Skin of body (tissue), 2 donors: ENCODE data around the gene IL21. TPM values are rescaled to one million over a fixed set of nuclear protein-coding genes. Genes with fewer than 3 reads are reported as not detected.
"Not testable (repeated sequence)": the region's sequence is repeated elsewhere in the genome, so short reads cannot be mapped to it uniquely, and the experiment has no call there.

Source experiments
- DNase-seq: peaks from one replicate; lab custom pipeline; 2025; lab: John Stamatoyannopoulos, UW
- total RNA-seq: library from RNA; depleted of rRNA; stranded (reverse); fragments of >200 nt; gene quantifications from one replicate; pipeline ENCODE4 v1.2.3, GENCODE V29; 2014

IL21 gene
- total RNA-seq, result not detected

DNA sequence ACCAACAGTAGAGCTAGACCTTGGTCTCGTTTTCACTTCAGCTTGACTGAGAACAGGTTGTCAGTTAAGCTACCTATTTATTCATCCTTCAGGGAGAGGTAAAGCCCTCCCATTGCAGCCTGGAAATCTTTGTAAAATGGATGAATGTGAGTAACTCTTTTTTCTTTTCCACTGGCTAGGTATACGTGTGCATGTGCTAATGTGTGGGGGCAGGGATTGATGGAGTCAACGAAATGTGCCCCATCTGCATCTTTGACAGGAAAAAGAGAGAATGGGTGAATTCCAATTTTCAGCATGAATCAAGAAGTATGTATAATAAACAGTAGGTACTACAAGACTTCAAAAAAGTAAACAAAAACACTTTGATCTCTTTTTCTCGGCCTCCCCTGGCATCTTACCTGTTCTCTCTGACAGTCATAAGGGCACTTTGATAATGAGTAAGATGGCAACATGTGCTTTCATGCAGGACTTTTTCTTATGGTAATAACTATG, at the start of gene IL21:
Gene IL21 (minus strand): TSS at position 51 of the 492 bp plus-strand sequence. CDS start 55 bp downstream, outside the sequence.
- DNase-seq, result no peak

- DNase-seq, result no peak
These were observed 49.3 kb upstream of the IL21 start for GRCh38 chr4:122669911-122670738.

DNA sequence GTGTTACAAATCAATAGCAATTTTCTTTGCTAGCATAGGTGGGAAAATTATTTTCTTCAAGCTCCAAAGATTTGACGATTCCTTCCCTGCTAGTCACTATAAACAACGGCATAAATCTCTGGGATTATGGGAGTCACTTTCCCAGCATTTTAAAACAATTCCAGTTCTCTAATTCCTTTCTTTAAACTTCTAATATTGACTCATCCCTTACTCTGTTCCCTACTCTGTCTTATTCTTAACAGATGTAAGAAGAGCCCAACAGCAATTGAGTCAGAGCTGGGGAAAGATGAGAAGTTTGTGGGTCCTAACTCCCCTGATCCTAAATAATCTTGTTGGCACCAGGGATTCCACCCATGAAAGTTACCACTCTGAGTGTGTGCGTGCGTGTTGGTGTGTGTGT, 47.4 kb upstream of the IL21 start:
- no peak for DNase-seq

- DNase-seq, result no peak
These were observed 45.8 kb upstream of the IL21 start for GRCh38 chr4:122666527-122667245.

- no peak for DNase-seq
These were observed 44.5 kb upstream of the IL21 start for GRCh38 chr4:122665161-122665929.

GRCh38 chr4:122663814-122664610, 43.1 kb upstream of the IL21 start:
- DNase-seq, result no peak

DNA sequence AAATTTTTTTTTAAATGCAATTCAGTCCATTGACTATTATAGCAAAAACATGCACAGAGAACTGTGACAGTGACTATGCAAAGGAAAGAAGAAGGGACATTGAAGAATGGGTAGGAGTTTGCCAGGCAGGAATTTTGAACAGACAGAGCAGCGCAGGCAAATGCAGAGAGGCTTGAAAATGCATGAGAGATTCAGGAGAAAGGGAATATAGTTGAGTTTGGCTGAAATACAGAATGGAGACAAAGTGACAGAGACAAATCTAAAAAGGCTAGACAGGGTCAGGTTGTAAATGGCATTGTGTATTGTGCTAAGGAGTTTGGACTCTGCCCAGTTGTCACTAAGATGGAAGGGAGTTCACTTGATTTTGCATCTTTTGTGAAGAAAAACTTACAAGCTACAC, 42.4 kb upstream of the IL21 start:
- no peak for DNase-seq

- DNase-seq, result no peak
These were observed 41.8 kb upstream of the IL21 start for GRCh38 chr4:122662701-122663100.

- DNase-seq, result no peak
These were observed 40.6 kb upstream of the IL21 start for GRCh38 chr4:122661176-122662160.

DNA sequence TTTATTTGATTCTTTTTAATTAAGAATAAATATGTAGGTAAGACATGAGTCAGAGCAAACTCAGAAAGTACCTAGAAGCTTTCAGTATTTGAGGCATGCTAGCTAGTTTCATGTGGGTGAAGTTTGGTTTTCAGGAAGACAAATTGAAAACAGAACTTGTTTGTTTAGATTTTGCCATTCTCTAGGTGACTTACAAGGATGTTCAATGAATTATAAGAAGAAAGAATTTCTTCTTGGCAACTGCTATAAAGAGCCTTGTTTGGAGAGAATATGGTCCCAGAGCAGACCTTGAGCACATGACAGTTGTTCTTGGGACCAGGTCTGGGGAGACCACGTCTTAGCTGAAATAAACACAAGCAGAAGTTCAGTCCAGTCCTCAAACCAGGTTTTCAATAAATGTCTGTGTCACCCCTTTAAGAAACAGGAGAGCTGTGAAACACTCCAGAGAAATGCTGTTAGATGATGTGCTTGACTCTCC, 38.0 kb upstream of the IL21 start:
- no peak for DNase-seq

DNA sequence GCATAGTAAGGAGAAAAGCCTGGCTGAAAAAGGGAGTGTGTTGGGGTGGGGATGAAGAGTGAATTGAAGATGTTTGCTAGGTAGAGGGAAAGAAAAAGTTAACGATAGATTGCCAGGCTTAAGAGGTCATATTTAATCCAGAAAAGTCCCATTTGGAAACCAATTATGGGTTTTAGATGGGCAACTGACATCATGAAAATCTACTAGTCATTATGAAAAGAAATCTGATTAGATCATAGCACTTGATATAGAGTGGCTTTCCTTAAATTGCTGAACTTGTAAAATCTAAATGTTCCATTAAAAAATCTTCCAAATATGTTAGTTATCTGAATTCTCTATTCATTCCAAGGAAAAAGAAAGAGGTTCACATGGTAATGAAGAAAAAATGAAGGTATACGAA, 37.5 kb upstream of the IL21 start:
- DNase-seq, result no peak

GRCh38 chr4:122657553-122657952, 36.7 kb upstream of the IL21 start:
- no peak for DNase-seq

DNA sequence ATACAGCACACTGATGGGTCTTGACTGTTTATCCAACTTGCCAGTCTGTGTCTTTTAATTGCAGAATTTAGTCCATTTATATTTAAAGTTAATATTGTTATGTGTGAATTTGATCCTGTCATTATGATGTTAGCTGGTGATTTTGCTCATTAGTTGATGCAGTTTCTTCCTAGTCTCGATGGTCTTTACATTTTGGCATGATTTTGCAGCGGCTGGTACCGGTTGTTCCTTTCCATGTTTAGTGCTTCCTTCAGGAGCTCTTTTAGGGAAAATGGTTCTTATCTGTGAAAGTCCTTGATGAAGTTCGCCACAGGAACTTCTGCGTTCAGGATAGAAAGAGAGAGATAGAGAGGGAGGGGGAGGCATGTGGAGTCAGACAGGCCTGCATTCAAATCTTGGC, 35.7 kb upstream of the IL21 start:
- not testable (repeated sequence) for DNase-seq

DNA sequence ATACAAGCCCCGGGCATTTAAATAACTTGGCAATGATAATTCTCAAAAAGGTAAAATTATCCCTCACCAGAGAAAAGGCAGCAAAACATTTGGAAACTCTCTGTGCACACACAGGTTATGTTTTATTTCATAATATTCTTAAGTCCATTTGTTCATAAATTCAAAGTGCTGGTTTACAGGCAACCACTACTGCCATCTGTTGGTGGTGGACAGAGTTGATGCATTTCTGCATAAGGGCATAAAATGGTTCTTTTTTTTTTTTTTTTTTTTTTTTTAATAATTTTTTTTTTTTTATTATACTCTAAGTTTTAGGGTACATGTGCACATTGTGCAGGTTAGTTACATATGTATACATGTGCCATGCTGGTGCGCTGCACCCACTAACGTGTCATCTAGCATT, 31.5 kb upstream of the IL21 start:
- no peak for DNase-seq

GRCh38 chr4:122650148-122650547, 29.3 kb upstream of the IL21 start:
- no peak for DNase-seq

DNA sequence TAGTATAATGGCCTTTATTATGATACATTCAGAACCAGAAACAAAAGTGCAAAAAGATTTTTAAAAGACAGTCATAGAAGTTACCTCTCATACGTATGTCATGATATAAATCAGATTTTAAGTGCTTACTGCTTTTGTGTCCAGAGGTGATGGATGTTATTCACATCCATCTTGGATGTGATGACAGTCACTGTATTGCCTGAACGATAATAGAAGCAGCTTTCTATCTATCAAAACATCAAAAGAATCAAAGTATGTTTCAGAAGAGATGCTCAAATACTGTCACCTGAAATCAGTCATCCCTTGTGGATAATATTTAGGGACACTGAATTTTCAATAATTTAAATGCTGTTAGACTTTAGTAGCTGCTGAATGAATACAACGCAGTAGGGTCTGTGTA, 26.8 kb upstream of the IL21 start:
- DNase-seq, result no peak

DNA sequence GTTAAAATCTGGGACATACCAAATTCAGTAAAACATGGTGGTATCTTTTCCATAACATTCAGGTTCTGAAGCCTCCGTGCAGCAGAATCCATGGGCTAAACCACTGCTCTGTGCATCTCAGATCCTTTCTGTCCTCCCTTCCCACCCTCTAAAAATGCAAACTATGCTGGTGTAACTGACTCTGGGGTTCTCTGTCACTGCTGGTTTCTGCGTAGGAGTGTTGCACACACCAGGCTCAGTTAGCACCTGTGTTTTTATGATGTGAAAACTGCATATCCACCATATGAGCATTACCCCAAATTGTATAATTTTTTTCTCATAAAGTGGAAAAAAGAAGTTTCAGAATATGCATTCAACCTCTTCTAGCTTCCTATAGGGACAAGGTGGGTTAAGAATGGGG, 22.4 kb upstream of the IL21 start:
- no peak for DNase-seq

GRCh38 chr4:122639181-122639580, 18.3 kb upstream of the IL21 start:
- DNase-seq, result no peak

- DNase-seq, result no peak
These were observed 15.8 kb upstream of the IL21 start for GRCh38 chr4:122636697-122637096.

DNA sequence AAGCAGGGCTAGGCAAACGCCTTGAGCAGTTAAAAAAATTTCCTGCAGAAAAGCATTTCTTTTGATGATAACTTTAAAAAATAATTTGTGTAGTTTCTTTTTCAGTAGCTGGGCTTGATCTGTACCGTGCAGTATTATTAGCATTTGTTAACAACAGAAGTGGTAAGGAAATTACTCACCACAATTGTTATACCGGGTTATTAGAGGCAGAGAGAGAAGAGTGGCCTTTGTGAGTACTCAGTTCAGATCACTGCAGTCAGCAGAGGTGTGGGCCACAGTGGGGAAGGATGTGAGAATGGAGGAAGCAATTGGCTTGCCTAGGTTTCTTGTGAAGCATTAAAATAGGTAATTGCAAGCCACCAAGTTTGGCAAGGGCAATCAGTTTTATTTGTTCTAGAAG, 14.3 kb upstream of the IL21 start:
- DNase-seq, result no peak
